ENCODE data around the gene TUBA4A. TPM values are rescaled to one million over a fixed set of nuclear protein-coding genes. Genes with fewer than 3 reads are reported as not detected.

The TUBA4A gene
- polyA plus RNA-seq, 2 donors: 89.0 to 161 TPM

DNA sequence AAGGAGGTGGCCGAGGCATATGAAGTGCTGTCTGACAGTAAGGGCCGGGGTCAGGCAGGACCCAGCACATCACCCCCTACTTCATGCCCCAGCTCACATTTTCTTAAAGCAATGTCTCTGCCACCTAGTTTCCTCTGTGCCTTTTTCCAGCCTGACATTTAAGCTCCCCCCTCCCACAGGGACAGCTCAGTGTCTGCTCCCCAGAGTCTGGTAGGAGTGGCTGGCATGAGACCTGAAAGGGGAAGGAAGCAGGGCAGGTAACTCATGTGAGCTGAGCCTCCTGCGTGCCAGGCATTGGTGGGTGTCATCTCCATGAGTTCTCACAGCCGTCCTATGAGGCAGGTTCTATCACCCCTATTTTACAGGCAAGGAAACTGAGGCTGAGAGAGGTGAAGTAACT is 26.9 kb upstream of the TUBA4A start:
- no peaks in the 10 kb centered on the region for H3K27me3 ChIP-seq (ENCODE audit: control insufficient read depth in 1 of 2, insufficient read depth in 2 of 2, low read length in 2 of 2)
- H3K36me3 ChIP-seq (ENCODE audit: control insufficient read depth in 2 of 2, insufficient read depth in 2 of 2, low read length in 1 of 2): peaks cover 0 to 30% of the 10 kb centered on the region in 2 donors
- peaks cover 4 to 20% of the 10 kb centered on the region in 2 donors for H3K4me1 ChIP-seq (ENCODE audit: control insufficient read depth in 2 of 2, insufficient read depth in 2 of 2, low read length in 1 of 2)
- H3K27ac ChIP-seq (ENCODE audit: low read depth in 2 of 2, low read length in 1 of 2): no peak overlapping the region
- H3K4me3 ChIP-seq (ENCODE audit: low read depth in 1 of 2, low read length in 2 of 2): no peak overlapping the region
- H3K9me3 ChIP-seq (ENCODE audit: control insufficient read depth in 2 of 2, insufficient read depth in 1 of 2, low read depth in 1 of 2, low read length in 1 of 2): no peaks in the 10 kb centered on the region
- WGBS, 2 donors: 90 to 91% methylated on average over 4 of the region's 4 CpGs

DNA sequence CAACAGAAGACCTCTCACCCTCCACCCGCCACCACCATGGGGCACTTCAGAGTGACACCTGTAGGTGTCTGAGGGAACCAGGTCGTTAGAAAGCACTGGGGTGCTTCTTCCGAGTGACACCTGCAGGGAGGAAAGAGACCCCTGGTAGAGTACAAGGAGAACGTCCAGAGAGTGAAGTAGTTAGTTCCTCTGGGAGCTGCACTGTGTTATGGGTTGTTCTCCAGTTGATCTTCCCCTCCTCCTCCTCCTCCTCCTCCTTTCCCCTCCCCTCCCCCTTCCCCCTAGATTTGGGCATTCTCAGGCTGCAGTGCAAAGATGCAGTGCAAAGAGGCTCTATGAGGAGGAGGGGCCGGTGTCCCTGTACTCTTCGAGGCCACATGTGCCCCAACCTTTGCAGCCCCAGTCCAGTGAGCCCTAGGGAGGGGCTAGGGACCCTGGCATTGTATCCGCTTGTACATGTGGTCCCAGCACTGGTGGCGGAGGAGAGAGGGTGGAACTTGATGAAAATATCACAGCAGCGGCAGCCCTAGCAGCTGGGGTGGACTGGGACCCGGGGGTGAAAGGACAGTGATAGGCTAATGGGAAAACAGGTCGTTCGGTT is 26.3 kb upstream of the TUBA4A start:
- peak overlapping the region; percentile 51 to 55 for H3K4me3 ChIP-seq (ENCODE audit: low read depth in 1 of 2, low read length in 2 of 2)
- peak overlapping the region; percentile 89 to 93 for H3K27ac ChIP-seq (ENCODE audit: low read depth in 2 of 2, low read length in 1 of 2)
- peaks cover 4 to 13% of the 10 kb centered on the region in 2 donors for H3K4me1 ChIP-seq (ENCODE audit: control insufficient read depth in 2 of 2, insufficient read depth in 2 of 2, low read length in 1 of 2)
- no peaks in the 10 kb centered on the region for H3K9me3 ChIP-seq (ENCODE audit: control insufficient read depth in 2 of 2, insufficient read depth in 1 of 2, low read depth in 1 of 2, low read length in 1 of 2)
- 41 to 46% methylated on average over 12 of the region's 12 CpGs for WGBS, 2 donors
- no peaks in the 10 kb centered on the region for H3K27me3 ChIP-seq (ENCODE audit: control insufficient read depth in 1 of 2, insufficient read depth in 2 of 2, low read length in 2 of 2)
- peaks cover 0 to 25% of the 10 kb centered on the region in 2 donors for H3K36me3 ChIP-seq (ENCODE audit: control insufficient read depth in 2 of 2, insufficient read depth in 2 of 2, low read length in 1 of 2)

DNA sequence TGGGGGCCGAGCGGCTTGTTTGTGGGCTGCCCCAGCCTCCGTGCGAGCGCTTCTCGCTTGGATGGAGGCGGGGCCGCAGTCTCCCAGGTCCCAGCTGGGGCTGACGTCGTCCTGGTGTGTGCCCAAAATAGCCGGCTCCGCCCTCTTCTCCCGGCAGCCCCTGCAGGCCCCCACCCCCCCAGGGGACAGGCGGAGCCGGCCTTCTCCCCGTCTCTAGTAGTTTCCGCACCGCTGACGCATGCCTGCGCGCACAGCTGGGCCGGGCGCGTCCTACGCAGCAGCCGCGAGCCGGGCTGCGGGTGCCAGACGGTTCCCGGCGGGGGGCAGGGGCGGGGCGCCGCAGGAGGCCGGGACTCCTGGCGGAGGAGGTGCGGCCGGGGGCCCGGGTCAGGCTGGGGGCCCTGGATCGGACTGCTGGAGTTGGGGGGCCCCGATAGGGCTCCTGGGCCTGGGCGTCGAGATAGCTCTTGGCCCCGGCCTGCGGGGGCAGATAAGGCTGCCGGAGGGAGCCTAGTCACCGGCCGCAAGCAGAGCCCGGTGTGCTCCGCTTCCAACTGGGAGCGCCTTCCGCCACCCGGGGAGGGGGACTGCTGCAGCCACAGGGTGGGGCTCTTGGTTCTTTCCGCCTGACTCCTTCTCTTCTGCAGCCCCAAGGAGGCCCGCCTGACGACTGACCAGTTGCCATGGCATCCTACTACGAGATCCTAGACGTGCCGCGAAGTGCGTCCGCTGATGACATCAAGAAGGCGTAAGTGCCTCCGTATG is 25.6 kb upstream of the TUBA4A start, which contains the start of gene DNAJB2:
TSS of gene DNAJB2 (plus strand) at position 216 of the 765 bp plus-strand sequence. CDS start at position 684, 468 bp downstream.
- Histone ChIP-seq H3K27me3 (ENCODE audit: control insufficient read depth in 1 of 2, insufficient read depth in 2 of 2, low read length in 2 of 2) (no peaks in the 10 kb centered on the region), H3K4me3 (ENCODE audit: low read depth in 1 of 2, low read length in 2 of 2) (peak within 1 kb of the TSS; percentile 51 to 55), H3K27ac (ENCODE audit: low read depth in 2 of 2, low read length in 1 of 2) (peak within 1 kb of the TSS; percentile 89 to 93), H3K36me3 (ENCODE audit: control insufficient read depth in 2 of 2, insufficient read depth in 2 of 2, low read length in 1 of 2) (peaks cover 0 to 20% of the 10 kb centered on the region in 2 donors), H3K9me3 (ENCODE audit: control insufficient read depth in 2 of 2, insufficient read depth in 1 of 2, low read depth in 1 of 2, low read length in 1 of 2) (no peaks in the 10 kb centered on the region), H3K4me1 (ENCODE audit: control insufficient read depth in 2 of 2, insufficient read depth in 2 of 2, low read length in 1 of 2) (peaks cover 4 to 12% of the 10 kb centered on the region in 2 donors)
- WGBS, 2 donors: 1% methylated on average over 47 to 65 of the region's 65 CpGs

DNA sequence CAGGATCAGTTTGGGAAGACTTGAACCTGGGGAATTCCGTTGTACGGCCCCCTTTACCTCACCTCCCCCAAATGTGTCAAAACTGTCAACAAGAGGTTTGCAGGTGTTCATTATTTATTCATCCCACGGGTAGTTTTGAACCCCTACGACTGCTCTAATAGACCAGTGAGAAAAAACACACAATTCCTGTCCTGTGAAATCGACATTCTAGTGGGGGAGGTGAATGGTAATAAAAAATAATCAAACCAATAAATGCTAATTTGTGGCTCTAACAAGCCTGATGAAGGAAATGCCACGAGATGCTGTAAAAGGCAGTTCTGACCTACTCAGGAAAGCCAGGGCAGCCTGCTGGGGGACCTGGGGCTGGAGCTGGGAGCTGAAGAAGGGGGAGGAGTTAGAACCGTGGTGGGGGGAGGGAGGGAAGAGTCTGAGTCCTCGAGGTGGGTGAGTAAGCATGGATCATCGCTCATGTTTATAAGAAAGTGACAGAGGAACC is 25.0 kb upstream of the TUBA4A start:
- H3K36me3 ChIP-seq (ENCODE audit: control insufficient read depth in 2 of 2, insufficient read depth in 2 of 2, low read length in 1 of 2): peaks cover 0 to 20% of the 10 kb centered on the region in 2 donors
- H3K4me3 ChIP-seq (ENCODE audit: low read depth in 1 of 2, low read length in 2 of 2): peak overlapping the region in 1 of 2 donors; percentile 11
- no peaks in the 10 kb centered on the region for H3K27me3 ChIP-seq (ENCODE audit: control insufficient read depth in 1 of 2, insufficient read depth in 2 of 2, low read length in 2 of 2)
- no peaks in the 10 kb centered on the region for H3K9me3 ChIP-seq (ENCODE audit: control insufficient read depth in 2 of 2, insufficient read depth in 1 of 2, low read depth in 1 of 2, low read length in 1 of 2)
- peaks cover 4 to 16% of the 10 kb centered on the region in 2 donors for H3K4me1 ChIP-seq (ENCODE audit: control insufficient read depth in 2 of 2, insufficient read depth in 2 of 2, low read length in 1 of 2)
- H3K27ac ChIP-seq (ENCODE audit: low read depth in 2 of 2, low read length in 1 of 2): peak overlapping the region; percentile 89 to 93
- 13 to 16% methylated on average over 9 of the region's 9 CpGs for WGBS, 2 donors

DNA sequence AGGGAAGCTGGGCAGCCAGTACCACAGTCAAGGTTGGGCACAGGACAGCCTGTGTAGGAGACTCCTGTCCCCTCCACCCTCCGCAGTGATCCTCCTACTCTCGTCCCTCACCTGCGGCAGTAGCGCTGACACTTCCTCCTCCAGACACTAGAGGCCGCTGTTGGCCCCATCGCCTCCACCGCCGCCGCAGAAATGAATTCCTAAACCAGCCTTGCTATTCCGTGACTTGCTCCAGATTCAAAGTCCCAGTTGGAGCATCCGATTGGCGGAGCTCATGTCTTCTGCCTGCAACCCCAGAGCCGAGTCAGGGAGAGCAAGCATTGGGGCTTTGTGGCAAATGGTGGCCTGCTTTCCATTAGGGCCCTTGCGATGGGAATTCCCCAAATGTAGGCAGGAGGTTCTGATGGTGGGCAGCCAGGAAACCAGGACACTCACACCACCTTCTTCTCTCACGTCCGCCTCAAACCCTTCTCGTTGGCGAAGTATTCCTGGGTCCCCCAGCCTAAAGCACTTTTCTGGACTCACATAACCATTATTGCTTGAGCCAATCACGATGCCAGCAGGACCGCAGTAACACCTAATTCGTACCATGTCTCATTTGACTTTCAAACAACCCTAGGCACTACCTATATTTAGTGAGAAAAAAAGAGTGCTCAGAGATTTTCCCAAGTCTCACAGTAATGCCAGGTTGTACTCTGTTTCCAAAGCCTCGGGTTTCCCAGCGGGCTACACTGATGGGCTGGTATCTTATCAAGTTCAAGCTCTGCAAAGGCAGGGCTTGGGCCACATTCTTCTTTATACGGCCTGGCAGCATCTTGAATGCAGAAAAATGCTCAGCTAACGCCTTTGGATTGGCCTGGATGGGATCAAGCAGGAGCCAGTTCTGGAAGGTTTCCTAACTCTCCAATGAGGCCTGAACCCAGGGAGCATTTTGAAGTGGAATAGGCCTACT is 24.3 kb upstream of the TUBA4A start:
- peaks cover 0 to 15% of the 10 kb centered on the region in 2 donors for H3K36me3 ChIP-seq (ENCODE audit: control insufficient read depth in 2 of 2, insufficient read depth in 2 of 2, low read length in 1 of 2)
- H3K27me3 ChIP-seq (ENCODE audit: control insufficient read depth in 1 of 2, insufficient read depth in 2 of 2, low read length in 2 of 2): no peaks in the 10 kb centered on the region
- peak overlapping the region; percentile 48 to 93 for H3K27ac ChIP-seq (ENCODE audit: low read depth in 2 of 2, low read length in 1 of 2)
- H3K9me3 ChIP-seq (ENCODE audit: control insufficient read depth in 2 of 2, insufficient read depth in 1 of 2, low read depth in 1 of 2, low read length in 1 of 2): no peaks in the 10 kb centered on the region
- no peak overlapping the region for H3K4me3 ChIP-seq (ENCODE audit: low read depth in 1 of 2, low read length in 2 of 2)
- WGBS, 2 donors: 25% methylated on average over 25 of the region's 25 CpGs
- peaks cover 4 to 15% of the 10 kb centered on the region in 2 donors for H3K4me1 ChIP-seq (ENCODE audit: control insufficient read depth in 2 of 2, insufficient read depth in 2 of 2, low read length in 1 of 2)

DNA sequence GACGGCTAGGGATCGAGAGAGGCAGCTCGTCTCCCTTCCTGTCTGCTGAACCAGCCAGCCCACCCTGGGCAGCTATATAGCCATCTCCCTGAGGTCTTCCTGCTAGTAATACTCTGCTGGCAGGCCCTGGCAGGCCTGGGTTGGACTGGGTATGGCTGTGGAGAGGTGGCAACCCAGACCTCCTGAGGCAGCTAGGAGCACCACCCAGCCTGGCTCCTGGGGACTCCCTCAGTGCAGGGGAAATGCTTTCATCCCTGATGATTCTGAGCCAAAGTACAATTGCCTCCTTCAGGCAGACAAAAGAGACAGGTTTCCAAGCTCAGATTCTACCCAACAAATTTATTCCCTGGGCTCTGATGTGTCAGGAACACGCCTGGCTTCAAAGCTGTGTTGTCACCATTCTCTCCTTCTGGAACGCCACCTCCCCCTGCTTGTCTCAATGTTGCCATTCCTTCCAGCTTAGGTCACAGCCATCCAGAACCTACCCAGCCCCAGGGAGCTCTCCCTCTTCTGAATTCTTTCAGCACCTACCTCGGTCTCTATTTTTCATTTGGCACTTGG is 20.7 kb upstream of the TUBA4A start:
- 30 to 44% methylated on average over 6 of the region's 6 CpGs for WGBS, 2 donors
- Histone ChIP-seq H3K27ac (ENCODE audit: low read depth in 2 of 2, low read length in 1 of 2) (peak overlapping the region; percentile 97 to 98), H3K9me3 (ENCODE audit: control insufficient read depth in 2 of 2, insufficient read depth in 1 of 2, low read depth in 1 of 2, low read length in 1 of 2) (no peaks in the 10 kb centered on the region), H3K4me3 (ENCODE audit: low read depth in 1 of 2, low read length in 2 of 2) (no peak overlapping the region), H3K27me3 (ENCODE audit: control insufficient read depth in 1 of 2, insufficient read depth in 2 of 2, low read length in 2 of 2) (no peaks in the 10 kb centered on the region), H3K36me3 (ENCODE audit: control insufficient read depth in 2 of 2, insufficient read depth in 2 of 2, low read length in 1 of 2) (no peaks in the 10 kb centered on the region), H3K4me1 (ENCODE audit: control insufficient read depth in 2 of 2, insufficient read depth in 2 of 2, low read length in 1 of 2) (peaks cover 4 to 7% of the 10 kb centered on the region in 2 donors)

DNA sequence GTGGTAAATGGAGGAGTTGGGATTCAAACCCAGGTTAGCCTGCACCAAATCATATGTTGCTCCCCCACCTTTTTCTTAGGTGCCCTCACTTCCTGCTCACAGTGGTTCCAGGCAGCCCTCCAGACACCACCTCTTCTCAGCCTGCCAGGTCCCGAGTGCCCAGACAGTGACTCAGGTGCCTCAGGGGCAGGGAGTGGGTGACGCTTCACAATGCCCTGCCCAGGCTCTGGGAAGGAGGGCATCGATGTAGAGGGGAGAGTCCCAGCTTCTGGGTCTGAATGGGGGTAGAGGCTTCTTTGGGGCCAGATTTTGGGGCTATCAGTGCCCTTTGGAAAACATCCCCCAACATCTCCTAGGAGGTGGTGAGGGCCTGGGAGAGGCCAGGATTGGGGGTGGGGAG is 20.2 kb upstream of the TUBA4A start:
- H3K4me1 ChIP-seq (ENCODE audit: control insufficient read depth in 2 of 2, insufficient read depth in 2 of 2, low read length in 1 of 2): peaks cover 4 to 10% of the 10 kb centered on the region in 2 donors
- H3K4me3 ChIP-seq (ENCODE audit: low read depth in 1 of 2, low read length in 2 of 2): no peak overlapping the region
- H3K27me3 ChIP-seq (ENCODE audit: control insufficient read depth in 1 of 2, insufficient read depth in 2 of 2, low read length in 2 of 2): no peaks in the 10 kb centered on the region
- WGBS, 2 donors: 52 to 66% methylated on average over 3 of the region's 3 CpGs
- H3K9me3 ChIP-seq (ENCODE audit: control insufficient read depth in 2 of 2, insufficient read depth in 1 of 2, low read depth in 1 of 2, low read length in 1 of 2): no peaks in the 10 kb centered on the region
- no peaks in the 10 kb centered on the region for H3K36me3 ChIP-seq (ENCODE audit: control insufficient read depth in 2 of 2, insufficient read depth in 2 of 2, low read length in 1 of 2)
- H3K27ac ChIP-seq (ENCODE audit: low read depth in 2 of 2, low read length in 1 of 2): peak overlapping the region; percentile 97 to 98

DNA sequence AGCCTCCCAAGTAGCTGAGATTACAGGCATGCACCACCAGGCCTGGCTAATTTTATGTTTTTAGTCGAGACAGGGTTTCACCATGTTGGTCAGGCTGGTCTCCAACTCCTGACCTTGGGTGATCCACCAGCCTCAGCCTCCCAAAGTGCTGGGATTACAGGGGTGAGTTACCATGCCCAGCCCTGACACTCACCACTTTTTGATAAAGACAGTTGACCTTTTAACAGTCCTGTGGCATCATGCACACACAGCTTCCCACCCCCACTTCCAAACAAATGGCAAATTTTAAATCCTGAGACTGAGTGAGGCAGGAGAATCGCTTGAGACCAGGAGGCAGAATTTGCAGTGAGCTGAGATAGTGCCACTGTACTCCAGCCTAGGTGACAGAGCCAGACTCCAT is 19.3 kb upstream of the TUBA4A start:
- H3K27me3 ChIP-seq (ENCODE audit: control insufficient read depth in 1 of 2, insufficient read depth in 2 of 2, low read length in 2 of 2): no peaks in the 10 kb centered on the region
- H3K27ac ChIP-seq (ENCODE audit: low read depth in 2 of 2, low read length in 1 of 2): no peak overlapping the region
- H3K4me3 ChIP-seq (ENCODE audit: low read depth in 1 of 2, low read length in 2 of 2): no peak overlapping the region
- no peaks in the 10 kb centered on the region for H3K36me3 ChIP-seq (ENCODE audit: control insufficient read depth in 2 of 2, insufficient read depth in 2 of 2, low read length in 1 of 2)
- peaks cover 4 to 10% of the 10 kb centered on the region in 2 donors for H3K4me1 ChIP-seq (ENCODE audit: control insufficient read depth in 2 of 2, insufficient read depth in 2 of 2, low read length in 1 of 2)
- H3K9me3 ChIP-seq (ENCODE audit: control insufficient read depth in 2 of 2, insufficient read depth in 1 of 2, low read depth in 1 of 2, low read length in 1 of 2): no peaks in the 10 kb centered on the region
- 72 to 77% methylated on average over 2 of the region's 2 CpGs for WGBS, 2 donors

DNA sequence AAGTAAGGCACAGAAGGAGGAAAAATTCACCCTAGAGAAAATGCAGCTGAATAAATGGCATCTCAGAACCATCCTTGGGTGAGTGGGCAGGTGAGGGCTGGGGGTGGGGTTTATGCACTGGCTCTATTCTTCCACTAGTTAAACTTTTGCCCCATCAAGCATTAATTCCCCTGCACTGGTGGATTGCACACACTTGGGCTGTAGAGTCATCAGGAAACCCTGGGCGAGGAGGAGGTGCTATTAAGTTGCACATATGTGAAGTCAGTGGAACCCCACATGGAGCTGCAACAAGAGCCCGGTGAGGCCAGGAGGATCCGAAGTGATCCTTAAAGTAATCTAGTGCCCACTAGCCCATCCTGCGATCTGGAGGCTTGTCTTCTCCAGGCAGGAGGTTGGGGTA is 18.6 kb upstream of the TUBA4A start:
- Histone ChIP-seq H3K27ac (ENCODE audit: low read depth in 2 of 2, low read length in 1 of 2) (no peak overlapping the region), H3K27me3 (ENCODE audit: control insufficient read depth in 1 of 2, insufficient read depth in 2 of 2, low read length in 2 of 2) (no peaks in the 10 kb centered on the region), H3K4me3 (ENCODE audit: low read depth in 1 of 2, low read length in 2 of 2) (no peak overlapping the region), H3K9me3 (ENCODE audit: control insufficient read depth in 2 of 2, insufficient read depth in 1 of 2, low read depth in 1 of 2, low read length in 1 of 2) (no peaks in the 10 kb centered on the region), H3K36me3 (ENCODE audit: control insufficient read depth in 2 of 2, insufficient read depth in 2 of 2, low read length in 1 of 2) (no peaks in the 10 kb centered on the region), H3K4me1 (ENCODE audit: control insufficient read depth in 2 of 2, insufficient read depth in 2 of 2, low read length in 1 of 2) (peaks cover 0 to 10% of the 10 kb centered on the region in 2 donors)
- 89 to 90% methylated on average over 4 of the region's 4 CpGs for WGBS, 2 donors
